GM21786 (cell line): ENCODE measurements around the gene CDK15.

Experiments used
- ATAC-seq: cut with Tn5 transposase; IDR thresholded peaks from one replicate; pipeline ENCODE4 v1.9.1; 2021; ENCODE audit not compliant: unreplicated experiment

Gene CDK15

GRCh38 chr2:201860636-201861066 is 54.3 kb downstream of the CDK15 start:
- peak; percentile 86 for ATAC-seq

GRCh38 chr2:201862843-201863242 is 56.5 kb downstream of the CDK15 start:
- no peak for ATAC-seq

- no peak for ATAC-seq
Observed at GRCh38 chr2:201866643-201867473, 60.5 kb downstream of the CDK15 start.

GRCh38 chr2:201871471-201871870 is 65.1 kb downstream of the CDK15 start:
- no peak for ATAC-seq

GRCh38 chr2:201872591-201872990 is 66.3 kb downstream of the CDK15 start:
- ATAC-seq, result no peak

- ATAC-seq, result no peak
Observed at GRCh38 chr2:201879996-201880395, 73.7 kb downstream of the CDK15 start.

- ATAC-seq, result no peak
Observed at GRCh38 chr2:201880579-201880978, 74.2 kb downstream of the CDK15 start.

GRCh38 chr2:201880993-201881611 is 74.8 kb downstream of the CDK15 start:
- ATAC-seq, result peak; percentile 55

- no peak for ATAC-seq
Observed at GRCh38 chr2:201881741-201882140, 75.4 kb downstream of the CDK15 start.

GRCh38 chr2:201882353-201883090 is 76.2 kb downstream of the CDK15 start:
- ATAC-seq, result no peak

GRCh38 chr2:201883606-201884369 is 77.5 kb downstream of the CDK15 start:
- no peak for ATAC-seq

GRCh38 chr2:201886504-201886903 is 80.2 kb downstream of the CDK15 start:
- ATAC-seq, result no peak

GRCh38 chr2:201887773-201888425 is 81.6 kb downstream of the CDK15 start:
- no peak for ATAC-seq

- no peak for ATAC-seq
Observed at GRCh38 chr2:201888426-201888800, 82.1 kb downstream of the CDK15 start.

- ATAC-seq, result no peak
Observed at GRCh38 chr2:201890453-201890852, 84.1 kb downstream of the CDK15 start.

GRCh38 chr2:201891676-201892075 is 85.3 kb downstream of the CDK15 start:
- ATAC-seq, result no peak

- ATAC-seq, result no peak
Observed at GRCh38 chr2:201892516-201892915, 86.2 kb downstream of the CDK15 start.

GRCh38 chr2:201900362-201900761 is 94.0 kb downstream of the CDK15 start:
- ATAC-seq, result peak; percentile 75

GRCh38 chr2:201901786-201902185 is 95.4 kb downstream of the CDK15 start:
- no peak for ATAC-seq
